ENCODE data around the gene CUEDC2. TPM values are rescaled to one million over a fixed set of nuclear protein-coding genes. Genes with fewer than 3 reads are reported as not detected.
"Not testable (repeated sequence)": the region's sequence is repeated elsewhere in the genome, so short reads cannot be mapped to it uniquely, and the experiment has no call there.

CUEDC2 gene
- total RNA-seq, 1 experiment from 2014 or later: 38.1 TPM

- CTCF ChIA-PET: interaction anchor here (0.6 kb wide), 1 partner anchor 405 kb away, joined by 3 read pairs; no protein-coding TSS in a partner anchor
- no peaks in the 10 kb centered on the region for H3K9me3 Mint-ChIP-seq (ENCODE audit: low read depth, unreplicated experiment)
- TF ChIP-seq CTCF (IDR thresholded peaks at IDR 0.05; ENCODE audit: unreplicated experiment): no peak
- intact Hi-C loops (cut with micrococcal nuclease; ENCODE audit: unreplicated experiment): no loop called here
- peak overlapping the region; percentile 29 for H3K27ac Mint-ChIP-seq (ENCODE audit: unreplicated experiment)
- H3K36me3 Mint-ChIP-seq (ENCODE audit: insufficient read depth, unreplicated experiment): peaks cover 22% of the 10 kb centered on the region
- H3K4me1 Mint-ChIP-seq (ENCODE audit: low read depth, unreplicated experiment): peaks cover 20% of the 10 kb centered on the region
- H3K4me3 Mint-ChIP-seq (ENCODE audit: low read depth, unreplicated experiment): no peak overlapping the region
- no peak for DNase-seq
- no peaks in the 10 kb centered on the region for H3K27me3 Mint-ChIP-seq (ENCODE audit: unreplicated experiment)
- no TSS peak for BruUV-seq (replicated peaks)
Measured at GRCh38 chr10:102457591-102458150, 25.3 kb upstream of the CUEDC2 start.

- no peak overlapping the region for H3K27ac Mint-ChIP-seq (ENCODE audit: unreplicated experiment)
- no peak for DNase-seq
- no TSS peak for BruUV-seq (replicated peaks)
- no peak for TF ChIP-seq CTCF (IDR thresholded peaks at IDR 0.05; ENCODE audit: unreplicated experiment)
- H3K36me3 Mint-ChIP-seq (ENCODE audit: insufficient read depth, unreplicated experiment): peaks cover 20% of the 10 kb centered on the region
- CTCF ChIA-PET: no interaction called here
- H3K4me1 Mint-ChIP-seq (ENCODE audit: low read depth, unreplicated experiment): peaks cover 4% of the 10 kb centered on the region
- intact Hi-C loops (cut with micrococcal nuclease; ENCODE audit: unreplicated experiment): no loop called here
- no peaks in the 10 kb centered on the region for H3K27me3 Mint-ChIP-seq (ENCODE audit: unreplicated experiment)
- no peaks in the 10 kb centered on the region for H3K9me3 Mint-ChIP-seq (ENCODE audit: low read depth, unreplicated experiment)
- H3K4me3 Mint-ChIP-seq (ENCODE audit: low read depth, unreplicated experiment): no peak overlapping the region
Measured at GRCh38 chr10:102455893-102456471, 23.6 kb upstream of the CUEDC2 start.

- BruUV-seq (replicated peaks); CTCF ChIA-PET; H3K27me3 Mint-ChIP-seq (ENCODE audit: unreplicated experiment); H3K4me1 Mint-ChIP-seq (ENCODE audit: low read depth, unreplicated experiment); H3K27ac Mint-ChIP-seq (ENCODE audit: unreplicated experiment); H3K4me3 Mint-ChIP-seq (ENCODE audit: low read depth, unreplicated experiment); DNase-seq; intact Hi-C loops (cut with micrococcal nuclease; ENCODE audit: unreplicated experiment); H3K9me3 Mint-ChIP-seq (ENCODE audit: low read depth, unreplicated experiment): not testable (repeated sequence)
- peaks cover 29% of the 10 kb centered on the region for H3K36me3 Mint-ChIP-seq (ENCODE audit: insufficient read depth, unreplicated experiment)
Measured at GRCh38 chr10:102454662-102455487, 22.5 kb upstream of the CUEDC2 start.

GRCh38 chr10:102453502-102453901 is 21.1 kb upstream of the CUEDC2 start:
- Mint-ChIP-seq H3K4me3 (ENCODE audit: low read depth, unreplicated experiment) (no peak overlapping the region), H3K9me3 (ENCODE audit: low read depth, unreplicated experiment) (no peaks in the 10 kb centered on the region), H3K27me3 (ENCODE audit: unreplicated experiment) (no peaks in the 10 kb centered on the region), H3K36me3 (ENCODE audit: insufficient read depth, unreplicated experiment) (peaks cover 35% of the 10 kb centered on the region), H3K4me1 (ENCODE audit: low read depth, unreplicated experiment) (no peaks in the 10 kb centered on the region), H3K27ac (ENCODE audit: unreplicated experiment) (no peak overlapping the region)
- intact Hi-C loops (cut with micrococcal nuclease; ENCODE audit: unreplicated experiment): no loop called here
- TF ChIP-seq CTCF (IDR thresholded peaks at IDR 0.05; ENCODE audit: unreplicated experiment): no peak
- DNase-seq: no peak
- CTCF ChIA-PET: no interaction called here
- BruUV-seq (replicated peaks): no TSS peak

All from Calu3 (cell line).